HG03060 (cell line): ENCODE measurements around the gene RRP9.

ENCODE experiments used
- ATAC-seq: cut with Tn5 transposase; IDR thresholded peaks from one replicate; pipeline ENCODE4 v1.9.1; 2021; ENCODE audit warnings: low read depth, moderate number of reproducible peaks; ENCODE audit not compliant: unreplicated experiment

Gene RRP9

GRCh38 chr3:51958603-51959521, 17.2 kb upstream of the RRP9 start:
- no peak for ATAC-seq

DNA sequence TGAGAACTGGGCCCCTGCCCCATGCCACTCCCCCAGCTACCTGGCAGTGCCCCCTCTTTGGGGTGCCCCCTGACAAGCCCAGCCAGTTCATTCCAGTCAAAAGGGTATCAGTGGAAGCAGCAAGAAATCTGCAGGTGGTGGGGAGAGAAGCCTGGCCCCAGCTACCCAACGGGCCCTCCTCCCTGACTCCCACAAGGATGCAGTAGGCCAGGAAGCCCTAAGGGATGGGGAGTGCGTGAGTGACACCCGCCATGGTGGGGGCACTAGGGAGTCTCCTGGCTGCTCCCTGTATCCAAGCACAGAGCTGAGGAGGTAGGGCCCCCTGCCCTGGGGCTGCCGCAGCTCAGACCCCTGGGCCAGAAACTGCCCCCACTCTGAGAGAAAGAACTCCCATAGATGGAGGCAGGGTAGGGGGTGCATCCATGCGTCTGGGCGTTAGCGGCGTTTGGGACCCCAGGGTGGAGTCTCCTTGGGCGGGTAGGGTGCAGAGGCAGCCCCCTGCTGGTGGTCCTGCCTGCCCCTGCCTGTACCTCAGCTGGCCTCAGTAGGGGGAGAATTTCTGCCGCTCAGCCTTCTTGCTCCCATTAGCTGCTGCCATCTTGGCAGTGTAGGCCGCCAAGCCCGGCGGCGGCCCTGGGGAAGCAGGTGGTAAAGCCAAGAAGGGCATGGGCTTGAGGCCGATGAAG, 16.0 kb upstream of the RRP9 start:
- ATAC-seq: no peak

GRCh38 chr3:51955893-51956770, 14.4 kb upstream of the RRP9 start:
- no peak for ATAC-seq

- ATAC-seq: no peak
Measured at GRCh38 chr3:51955175-51955892, 13.6 kb upstream of the RRP9 start, which contains the start of gene GPR62. GPR62 (plus strand) TSS chr3:51955381; CDS start chr3:51955653, 272 bp downstream.

GRCh38 chr3:51954713-51955112, 13.0 kb upstream of the RRP9 start:
- no peak for ATAC-seq

DNA sequence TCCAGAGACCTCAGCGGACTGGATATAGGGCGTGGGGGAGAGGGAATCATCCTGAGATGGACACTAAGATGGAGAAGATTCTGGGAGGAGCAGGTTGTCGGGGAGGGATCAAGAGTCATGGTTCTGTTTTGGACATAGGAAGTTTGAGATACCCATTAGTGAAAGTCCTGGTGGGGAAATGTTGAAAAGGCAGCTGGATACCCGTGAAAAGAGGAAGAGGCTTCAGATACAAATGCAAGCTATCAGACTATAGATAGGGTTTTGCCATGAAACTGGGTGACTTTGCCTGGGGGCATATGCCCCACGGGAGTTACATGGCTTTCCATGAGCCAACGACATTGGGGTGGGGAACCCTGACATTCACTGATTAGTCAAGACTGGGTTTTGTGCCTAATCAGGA, 12.4 kb upstream of the RRP9 start:
- no peak for ATAC-seq

DNA sequence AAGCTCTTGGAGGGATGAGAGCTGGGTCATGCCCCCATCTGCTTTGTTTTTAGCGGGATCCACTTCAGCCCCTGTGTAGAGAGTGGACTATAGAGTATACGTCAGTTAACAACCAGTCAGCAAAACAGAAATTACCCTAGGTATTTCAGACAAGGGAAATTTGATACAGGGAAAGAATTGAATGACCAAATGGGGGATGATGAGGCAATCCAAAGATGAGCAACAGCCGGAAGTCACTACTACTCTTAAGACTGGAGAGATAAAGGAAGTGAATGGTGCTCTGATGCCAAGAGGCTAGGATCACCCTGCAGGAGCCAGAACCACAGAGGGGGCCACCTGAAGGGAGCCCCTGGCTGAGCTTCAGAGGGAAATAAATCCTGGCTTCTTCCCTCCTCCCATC, 11.7 kb upstream of the RRP9 start:
- ATAC-seq: no peak

GRCh38 chr3:51950899-51951298, 9.2 kb upstream of the RRP9 start:
- ATAC-seq: no peak

DNA sequence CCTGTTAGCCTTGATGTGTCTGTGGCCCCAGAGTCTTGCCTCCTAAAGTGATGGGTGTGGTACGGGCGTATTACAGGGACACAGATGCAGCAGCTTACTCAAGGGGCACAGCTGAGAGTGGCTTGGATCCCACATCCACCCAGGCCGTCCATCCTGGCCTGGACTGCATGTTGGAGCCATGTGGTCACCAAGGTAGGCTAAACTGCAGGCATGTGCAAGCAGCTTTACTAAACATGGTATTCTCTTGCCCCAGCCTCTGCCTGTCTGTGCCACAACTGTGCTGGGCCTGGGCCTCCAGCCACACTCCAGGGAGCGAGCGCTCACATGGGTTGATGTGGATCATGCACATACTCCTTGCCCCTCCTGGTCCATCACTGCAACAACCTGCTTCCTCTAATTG, 7.4 kb upstream of the RRP9 start:
- ATAC-seq: no peak

DNA sequence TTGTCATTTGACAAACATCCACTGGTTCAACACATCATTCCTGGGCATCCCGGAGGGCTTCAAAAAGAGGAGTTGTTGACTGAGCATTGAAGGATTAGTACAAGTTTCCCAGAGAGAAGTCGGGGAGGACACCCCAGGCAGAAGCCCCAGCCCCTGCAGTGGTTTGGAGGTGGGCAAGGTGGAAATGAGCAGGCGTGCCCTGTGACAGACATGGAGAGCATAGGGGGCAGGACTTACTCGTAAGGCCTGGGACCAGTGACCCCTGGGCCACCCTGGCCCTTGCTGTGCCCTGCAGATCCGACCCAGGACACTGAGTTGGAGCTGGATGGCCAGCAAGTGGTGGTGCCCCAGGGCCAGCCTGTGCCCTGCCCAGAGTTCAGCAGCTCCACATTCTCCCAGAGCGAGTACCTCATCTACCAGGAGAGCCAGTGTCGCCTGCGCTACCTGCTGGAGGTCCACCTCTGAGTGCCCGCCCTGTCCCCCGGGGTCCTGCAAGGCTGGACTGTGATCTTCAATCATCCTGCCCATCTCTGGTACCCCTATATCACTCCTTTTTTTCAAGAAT, 6.4 kb upstream of the RRP9 start:
- ATAC-seq: no peak

DNA sequence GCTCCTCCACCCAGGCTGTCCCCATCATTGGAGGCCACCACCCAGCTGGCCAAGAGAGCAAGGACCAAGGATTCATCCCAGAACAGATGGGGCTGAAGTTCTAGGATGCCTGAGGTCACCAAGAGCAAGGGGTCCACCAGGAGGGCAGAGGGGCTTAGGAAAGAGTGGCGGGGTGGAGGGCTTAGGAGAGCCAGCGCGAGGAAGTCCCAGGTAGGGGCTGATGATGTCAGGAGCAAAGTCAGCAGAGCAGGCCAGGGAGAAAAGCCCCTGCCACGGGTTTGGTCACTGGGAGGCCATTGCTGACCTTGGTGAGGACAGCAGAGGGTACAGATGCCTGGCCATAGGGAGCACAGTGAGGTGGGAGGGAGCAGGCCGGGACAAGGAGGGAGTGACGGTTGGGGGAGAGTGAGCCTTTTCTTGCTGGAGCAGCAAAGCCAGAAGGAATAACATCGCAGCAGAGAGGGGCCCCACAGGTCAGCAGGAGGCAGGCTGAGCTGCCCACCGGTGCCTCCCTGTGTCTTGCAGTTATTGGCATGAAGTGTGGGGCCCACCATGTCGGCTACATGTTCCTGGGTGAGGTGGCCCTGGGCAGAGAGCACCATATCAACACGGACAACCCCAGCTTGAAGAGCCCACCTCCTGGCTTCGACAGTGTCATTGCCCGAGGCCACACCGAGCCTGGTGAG, 5.7 kb upstream of the RRP9 start:
- no peak for ATAC-seq

DNA sequence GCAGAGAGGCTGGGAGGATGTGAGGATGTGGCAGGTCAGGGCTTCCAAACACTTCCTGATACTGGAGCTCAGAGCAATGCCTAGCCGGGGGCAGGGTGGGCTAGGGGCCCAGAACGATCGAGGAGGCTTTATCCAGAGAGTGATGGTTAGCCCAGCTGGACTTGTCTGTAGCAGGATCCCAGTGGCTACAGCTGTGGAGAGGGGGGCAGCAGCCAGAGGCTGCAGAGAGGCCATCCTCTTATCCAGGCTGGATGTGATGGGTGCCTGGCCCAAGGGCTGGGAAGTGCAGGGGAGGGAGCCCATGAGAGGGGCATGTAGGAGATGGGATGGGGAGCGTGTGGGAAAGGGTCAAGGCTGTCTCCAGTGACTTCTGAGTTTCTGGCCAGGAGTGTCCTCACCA, 5.1 kb upstream of the RRP9 start:
- no peak for ATAC-seq

DNA sequence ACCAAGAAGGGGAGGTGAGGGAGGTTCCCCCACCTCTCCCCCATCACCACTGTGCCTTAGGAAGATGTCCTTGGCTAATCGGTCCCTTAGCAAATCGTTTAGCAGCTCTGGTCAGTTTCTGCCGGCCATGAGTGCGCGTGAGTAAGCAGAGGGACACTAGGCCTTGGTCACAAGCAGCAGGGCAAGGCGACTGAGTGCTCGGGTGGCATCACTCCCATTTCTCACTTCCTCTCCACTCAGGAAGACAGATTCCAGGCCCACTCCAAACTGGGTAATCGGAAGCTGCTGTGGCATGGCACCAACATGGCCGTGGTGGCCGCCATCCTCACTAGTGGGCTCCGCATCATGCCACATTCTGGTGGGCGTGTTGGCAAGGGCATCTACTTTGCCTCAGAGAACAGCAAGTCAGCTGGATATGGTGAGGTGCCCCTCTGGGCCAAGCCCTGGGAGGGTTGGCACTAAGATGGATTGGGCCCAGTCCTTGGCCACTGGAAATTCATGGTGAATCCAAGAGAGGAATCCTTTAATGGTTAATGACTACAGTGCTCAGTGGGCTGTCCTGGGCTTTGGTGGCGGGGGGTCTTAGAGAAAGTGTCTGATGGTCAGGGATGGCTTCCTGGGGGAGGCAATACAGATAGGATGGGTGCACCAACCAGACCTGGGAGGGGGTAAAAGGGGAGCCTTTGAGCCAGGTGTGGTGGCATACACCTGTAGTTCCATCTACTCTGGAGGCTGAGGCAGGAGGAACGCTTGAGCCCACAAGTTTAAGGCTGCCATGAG, 4.4 kb upstream of the RRP9 start:
- no peak for ATAC-seq

- ATAC-seq: no peak
Measured at GRCh38 chr3:51945031-51945840, 3.5 kb upstream of the RRP9 start.

- ATAC-seq: no peak
Measured at GRCh38 chr3:51944451-51945021, 2.8 kb upstream of the RRP9 start.

DNA sequence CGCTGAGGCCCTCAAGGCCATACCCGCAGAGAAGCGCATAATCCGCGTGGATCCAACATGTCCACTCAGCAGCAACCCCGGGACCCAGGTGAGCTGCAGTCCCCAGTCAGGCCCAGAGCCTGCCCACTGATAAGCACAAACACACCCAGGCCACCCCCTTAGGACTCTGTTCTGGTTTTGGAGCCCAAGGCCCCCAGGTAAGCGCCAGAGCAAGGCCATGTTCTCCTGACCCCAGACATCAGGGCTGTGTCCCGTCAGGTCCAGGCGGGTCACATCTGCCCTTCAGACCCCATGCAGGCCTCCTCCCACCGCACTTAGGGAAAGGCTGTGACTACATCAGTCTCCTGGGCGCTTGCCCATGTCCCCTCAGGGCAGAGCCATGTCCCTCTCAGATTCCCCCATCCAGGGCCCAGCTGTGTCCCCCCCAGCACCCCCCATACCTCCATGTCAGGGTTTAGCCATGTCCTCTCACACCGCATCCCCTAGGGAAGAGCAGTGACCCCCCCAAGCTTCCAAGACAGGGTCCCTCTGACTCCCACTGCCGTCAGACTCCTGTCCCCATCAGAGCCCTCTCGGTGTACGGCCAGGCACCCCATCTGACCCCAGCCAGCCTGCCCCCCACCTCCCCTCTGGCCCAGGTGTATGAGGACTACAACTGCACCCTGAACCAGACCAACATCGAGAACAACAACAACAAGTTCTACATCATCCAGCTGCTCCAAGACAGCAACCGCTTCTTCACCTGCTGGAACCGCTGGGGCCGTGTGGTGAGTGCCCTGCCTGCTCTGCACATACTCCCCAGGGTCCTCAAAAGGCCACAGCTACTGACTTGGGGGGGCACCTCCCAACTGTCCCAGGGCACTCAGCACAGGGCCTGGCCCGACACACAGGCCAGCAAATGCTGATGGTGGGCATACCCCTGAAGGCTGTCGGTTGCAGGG, 2.0 kb upstream of the RRP9 start:
- no peak for ATAC-seq
